ENCODE measurements around the gene GNPDA2.
A peak's percentile ranks its signal among the peaks of the same experiment; 100 is the strongest.

GNPDA2 gene

DNA sequence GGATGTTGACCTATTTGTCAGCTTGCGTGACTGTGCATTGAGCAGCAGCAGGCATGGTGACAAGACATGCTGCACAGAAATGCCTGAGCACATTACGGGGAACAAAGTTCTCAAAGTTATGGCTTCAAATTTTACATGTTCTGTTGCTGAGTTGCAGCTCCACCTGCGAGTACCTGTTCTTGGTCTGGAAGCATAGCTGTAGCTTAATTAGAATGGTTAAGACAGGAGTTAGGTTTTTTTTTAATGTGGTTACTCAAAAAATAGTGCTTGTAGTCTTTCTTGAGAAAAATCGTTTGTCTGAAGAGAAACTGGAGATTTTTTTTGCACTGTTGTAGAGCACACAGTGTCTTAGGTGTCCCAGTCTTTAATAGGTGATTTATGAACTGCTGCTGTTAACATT lies 38.8 kb upstream of the GNPDA2 start:
- Histone ChIP-seq H3K79me2 (ENCODE audit: insufficient read depth, low read depth) (no peaks in the 10 kb centered on the region), H3K27me3 (ENCODE audit: insufficient read depth, low read depth) (no peaks in the 10 kb centered on the region), H3K27ac (no peak overlapping the region), H3K4me3 (IDR thresholded peaks at IDR 0.05; ENCODE audit: insufficient read depth, low read depth, low read length) (no peak overlapping the region), H2AFZ (ENCODE audit: low read depth) (no peak overlapping the region), H4K20me1 (ENCODE audit: insufficient read depth) (no peaks in the 10 kb centered on the region), H3K4me2 (no peak overlapping the region), H3K4me1 (ENCODE audit: low read depth, poor library complexity, severe bottlenecking) (no peaks in the 10 kb centered on the region), H3K9ac (no peak overlapping the region), H3K36me3 (ENCODE audit: insufficient read depth) (no peaks in the 10 kb centered on the region)
- TF ChIP-seq, protein P1, sequence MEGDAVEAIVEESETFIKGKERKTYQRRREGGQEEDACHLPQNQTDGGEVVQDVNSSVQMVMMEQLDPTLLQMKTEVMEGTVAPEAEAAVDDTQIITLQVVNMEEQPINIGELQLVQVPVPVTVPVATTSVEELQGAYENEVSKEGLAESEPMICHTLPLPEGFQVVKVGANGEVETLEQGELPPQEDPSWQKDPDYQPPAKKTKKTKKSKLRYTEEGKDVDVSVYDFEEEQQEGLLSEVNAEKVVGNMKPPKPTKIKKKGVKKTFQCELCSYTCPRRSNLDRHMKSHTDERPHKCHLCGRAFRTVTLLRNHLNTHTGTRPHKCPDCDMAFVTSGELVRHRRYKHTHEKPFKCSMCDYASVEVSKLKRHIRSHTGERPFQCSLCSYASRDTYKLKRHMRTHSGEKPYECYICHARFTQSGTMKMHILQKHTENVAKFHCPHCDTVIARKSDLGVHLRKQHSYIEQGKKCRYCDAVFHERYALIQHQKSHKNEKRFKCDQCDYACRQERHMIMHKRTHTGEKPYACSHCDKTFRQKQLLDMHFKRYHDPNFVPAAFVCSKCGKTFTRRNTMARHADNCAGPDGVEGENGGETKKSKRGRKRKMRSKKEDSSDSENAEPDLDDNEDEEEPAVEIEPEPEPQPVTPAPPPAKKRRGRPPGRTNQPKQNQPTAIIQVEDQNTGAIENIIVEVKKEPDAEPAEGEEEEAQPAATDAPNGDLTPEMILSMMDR (conservative IDR thresholded peaks at IDR 0.05; ENCODE audit: low read depth, low read length): no peak

DNA sequence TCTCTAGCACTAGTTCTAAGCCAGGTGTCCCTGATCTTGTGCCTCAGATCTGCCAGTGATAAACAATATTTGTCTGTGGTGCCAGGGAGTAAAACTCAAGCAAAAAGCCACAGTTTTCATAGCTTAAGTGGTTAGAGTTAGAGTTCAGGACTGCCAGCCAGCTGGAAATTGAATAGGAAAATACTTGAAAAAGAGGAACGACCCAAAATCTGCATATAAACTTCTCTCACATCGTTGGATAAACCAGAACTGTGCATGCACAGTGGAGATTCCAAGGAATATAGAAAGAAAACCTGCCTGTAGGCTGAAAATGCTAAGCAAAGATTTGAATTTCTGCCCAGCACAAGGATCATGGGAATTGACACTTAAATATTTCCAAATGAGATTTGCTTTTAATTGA lies 35.0 kb upstream of the GNPDA2 start:
- no peak overlapping the region for H3K27ac ChIP-seq
- H4K20me1 ChIP-seq (ENCODE audit: insufficient read depth): no peaks in the 10 kb centered on the region
- H3K79me2 ChIP-seq (ENCODE audit: insufficient read depth, low read depth): no peaks in the 10 kb centered on the region
- no peaks in the 10 kb centered on the region for H3K27me3 ChIP-seq (ENCODE audit: insufficient read depth, low read depth)
- no peaks in the 10 kb centered on the region for H3K36me3 ChIP-seq (ENCODE audit: insufficient read depth)
- no peak overlapping the region for H2AFZ ChIP-seq (ENCODE audit: low read depth)
- no peak overlapping the region for H3K4me2 ChIP-seq
- no peaks in the 10 kb centered on the region for H3K4me1 ChIP-seq (ENCODE audit: low read depth, poor library complexity, severe bottlenecking)
- no peak overlapping the region for H3K4me3 ChIP-seq (IDR thresholded peaks at IDR 0.05; ENCODE audit: insufficient read depth, low read depth, low read length)
- H3K9ac ChIP-seq: no peak overlapping the region
- TF ChIP-seq, protein P1 (conservative IDR thresholded peaks at IDR 0.05; ENCODE audit: low read depth, low read length): no peak

DNA sequence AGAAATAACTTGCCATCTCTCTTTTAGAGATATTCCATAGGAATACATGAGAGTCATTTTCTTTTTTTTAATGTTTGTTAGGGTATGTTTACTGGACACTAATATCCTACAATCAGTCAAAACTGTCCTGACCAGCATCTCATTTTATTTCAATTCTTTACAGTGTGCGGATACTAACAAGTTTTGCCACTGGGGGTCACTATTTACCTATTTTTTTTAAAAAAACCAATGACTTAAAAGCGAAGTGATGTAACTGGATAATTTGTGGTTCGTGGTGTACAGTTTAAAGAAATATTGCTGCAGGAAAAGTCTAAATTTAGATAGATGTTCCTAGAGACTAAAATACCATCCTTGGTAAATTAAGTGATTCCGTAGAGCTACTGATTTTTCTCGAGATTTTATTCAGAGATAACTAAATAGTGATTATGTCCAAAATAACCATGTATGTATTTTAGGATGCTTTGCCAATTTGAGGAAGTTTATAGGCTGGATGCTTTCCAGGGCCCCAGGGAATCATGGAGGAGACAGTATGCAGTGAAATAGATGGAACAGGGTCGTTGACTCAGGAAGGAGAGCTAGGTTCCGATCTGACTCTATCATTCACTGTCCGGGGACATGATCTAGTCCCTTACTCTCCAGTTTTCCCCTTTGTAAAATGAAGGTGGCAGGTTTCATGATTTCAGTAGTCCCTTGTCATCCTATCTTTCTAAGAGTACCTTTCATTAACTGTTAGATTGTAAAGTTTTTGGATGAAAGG lies 34.0 kb upstream of the GNPDA2 start:
- H3K4me2 ChIP-seq: no peak overlapping the region
- TF ChIP-seq, protein P1 (conservative IDR thresholded peaks at IDR 0.05; ENCODE audit: low read depth, low read length): peak; percentile 40; the same call in 1 of the 2 replicates

DNA sequence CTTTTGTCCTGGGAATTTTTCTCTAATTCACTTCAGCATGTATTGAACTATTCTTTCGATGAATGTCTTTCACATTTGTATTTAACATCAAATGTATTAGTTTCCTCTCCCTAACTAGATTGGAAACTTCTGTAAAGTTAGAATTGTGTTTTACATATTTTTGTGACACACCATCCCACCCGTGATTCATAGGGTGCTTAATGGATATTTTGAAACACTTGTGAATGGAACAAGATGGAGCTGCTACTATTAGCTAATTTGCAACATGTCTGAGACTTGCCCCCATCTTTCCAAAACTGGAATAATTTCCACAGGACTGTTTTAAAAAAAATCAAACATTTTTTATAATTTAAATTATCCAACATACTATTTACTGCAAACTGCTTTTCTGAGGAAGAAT lies 30.2 kb upstream of the GNPDA2 start:
- Histone ChIP-seq H3K36me3 (ENCODE audit: insufficient read depth) (no peaks in the 10 kb centered on the region), H3K27ac (no peak overlapping the region), H3K79me2 (ENCODE audit: insufficient read depth, low read depth) (no peaks in the 10 kb centered on the region), H4K20me1 (ENCODE audit: insufficient read depth) (no peaks in the 10 kb centered on the region), H2AFZ (ENCODE audit: low read depth) (no peak overlapping the region), H3K4me3 (IDR thresholded peaks at IDR 0.05; ENCODE audit: insufficient read depth, low read depth, low read length) (no peak overlapping the region), H3K4me1 (ENCODE audit: low read depth, poor library complexity, severe bottlenecking) (no peaks in the 10 kb centered on the region), H3K4me2 (no peak overlapping the region), H3K27me3 (ENCODE audit: insufficient read depth, low read depth) (no peaks in the 10 kb centered on the region), H3K9ac (no peak overlapping the region)
- TF ChIP-seq, protein P1 (conservative IDR thresholded peaks at IDR 0.05; ENCODE audit: low read depth, low read length): no peak

More for the DNA sequence above, 34.0 kb upstream of the GNPDA2 start:
- Histone ChIP-seq H3K4me1 (ENCODE audit: low read depth, poor library complexity, severe bottlenecking) (no peaks in the 10 kb centered on the region), H3K4me3 (IDR thresholded peaks at IDR 0.05; ENCODE audit: insufficient read depth, low read depth, low read length) (no peak overlapping the region), H3K79me2 (ENCODE audit: insufficient read depth, low read depth) (no peaks in the 10 kb centered on the region), H2AFZ (ENCODE audit: low read depth) (no peak overlapping the region), H3K27ac (no peak overlapping the region), H4K20me1 (ENCODE audit: insufficient read depth) (no peaks in the 10 kb centered on the region), H3K27me3 (ENCODE audit: insufficient read depth, low read depth) (no peaks in the 10 kb centered on the region), H3K36me3 (ENCODE audit: insufficient read depth) (no peaks in the 10 kb centered on the region), H3K9ac (no peak overlapping the region)

All from KMS-11 (cell line).